Colon (tissue), 2 donors: ENCODE results near the gene AIRE.

Experiments
- FAIRE-seq: peaks from 2 replicates; lab custom pipeline; 2012; peaks lifted over from hg19 to GRCh38; lab: Jason Lieb, UNC
- donor health status: control.
- donor health status: control.

AIRE gene

DNA sequence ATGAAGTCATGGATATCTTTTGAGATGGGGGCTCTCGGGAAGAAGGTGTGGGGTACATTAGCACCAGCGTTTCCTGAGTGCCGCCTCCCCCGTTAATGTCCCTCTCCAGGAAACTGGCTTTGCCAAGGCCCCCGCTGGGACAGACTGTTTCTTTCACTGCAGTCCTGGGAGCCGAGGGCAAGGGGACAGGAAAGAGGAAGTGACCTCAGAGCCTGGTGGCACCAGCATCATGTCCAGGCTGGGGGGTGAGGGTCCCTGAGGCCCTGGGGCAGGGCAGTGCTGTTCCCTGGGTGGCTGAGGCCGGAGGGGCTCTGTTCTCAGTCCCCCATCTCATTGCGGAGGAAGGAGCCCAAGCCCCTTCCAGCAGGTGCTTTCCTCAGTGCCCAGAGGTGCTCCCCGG lies 20.0 kb downstream of the AIRE start:
- FAIRE-seq, result no peak

DNA sequence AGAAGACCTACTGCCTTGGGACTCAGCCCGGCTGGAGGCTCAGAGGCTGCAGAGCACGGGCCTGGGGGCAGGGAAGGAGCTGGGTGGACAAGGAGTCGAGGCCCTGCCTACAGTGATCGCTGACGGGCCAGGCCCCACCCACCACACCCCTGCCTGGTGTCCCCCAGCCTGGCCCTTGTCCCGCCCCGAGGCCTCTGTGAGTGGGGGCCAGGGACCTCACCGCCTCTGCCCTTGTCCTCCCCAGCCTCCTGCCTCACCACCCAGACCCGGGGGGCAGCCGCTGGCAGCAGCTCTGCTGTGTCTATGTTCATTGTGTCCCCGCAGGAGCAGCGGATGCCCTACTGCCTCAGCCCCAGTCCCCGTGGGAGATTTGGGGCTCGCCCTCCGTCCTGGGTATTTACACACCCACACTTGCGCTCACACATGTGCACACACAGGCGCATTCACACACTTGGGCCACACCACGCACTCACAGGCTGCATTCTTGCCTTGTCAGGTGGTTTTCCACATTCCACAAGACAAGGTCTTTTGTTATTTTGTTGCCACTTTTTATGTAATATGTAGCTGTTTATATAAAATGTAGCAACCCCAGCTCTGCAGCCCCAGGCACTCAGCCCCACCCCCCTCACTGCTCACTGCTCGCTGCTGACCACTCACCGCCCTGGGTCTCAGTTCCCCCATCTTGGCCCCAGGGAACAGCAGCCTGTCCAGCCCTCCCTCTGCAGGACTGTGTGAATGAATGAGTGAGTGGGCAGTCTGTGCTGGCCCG lies 21.4 kb downstream of the AIRE start:
- no peak for FAIRE-seq

- FAIRE-seq, result no peak
These were observed 25.2 kb downstream of the AIRE start for GRCh38 chr21:44310628-44311507.

DNA sequence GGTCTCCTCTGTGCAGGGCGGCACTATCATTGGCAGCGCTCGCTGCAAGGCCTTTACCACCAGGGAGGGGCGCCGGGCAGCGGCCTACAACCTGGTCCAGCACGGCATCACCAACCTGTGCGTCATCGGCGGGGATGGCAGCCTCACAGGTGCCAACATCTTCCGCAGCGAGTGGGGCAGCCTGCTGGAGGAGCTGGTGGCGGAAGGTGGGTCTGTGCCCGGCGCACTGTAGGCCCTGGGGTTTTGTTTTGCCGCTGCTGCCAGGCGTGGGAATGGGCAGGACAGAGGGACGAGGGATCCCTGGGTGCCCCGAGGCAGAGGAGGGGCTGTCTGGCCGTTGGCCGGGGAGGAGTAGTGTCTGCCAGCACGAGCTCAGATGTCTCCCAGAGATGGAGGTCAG lies 26.4 kb downstream of the AIRE start:
- FAIRE-seq, result no peak

GRCh38 chr21:44312716-44313115 lies 27.0 kb downstream of the AIRE start:
- no peak for FAIRE-seq

- no peak for FAIRE-seq
These were observed 27.8 kb downstream of the AIRE start for GRCh38 chr21:44313451-44313850.

DNA sequence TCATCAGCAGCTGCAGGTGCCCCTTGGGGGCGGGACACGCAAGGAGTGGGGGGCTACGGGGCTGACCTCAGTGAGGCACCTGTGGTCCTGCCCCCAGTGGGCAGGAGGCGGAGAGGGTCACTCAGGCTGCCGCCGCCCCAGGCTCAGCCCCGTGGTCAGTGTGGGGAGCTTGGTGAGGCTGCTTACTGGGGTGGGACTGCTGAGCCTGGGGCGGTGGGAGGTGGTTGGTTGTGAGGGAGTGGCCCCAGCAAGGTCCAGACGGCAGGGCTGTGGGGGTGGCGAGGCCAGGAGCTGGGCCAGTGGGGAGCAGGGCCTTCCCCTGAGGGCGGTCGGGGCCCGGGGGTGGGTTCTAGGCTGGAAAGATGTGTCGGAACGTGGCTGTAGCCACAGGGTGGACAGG lies 28.5 kb downstream of the AIRE start:
- FAIRE-seq, result no peak

DNA sequence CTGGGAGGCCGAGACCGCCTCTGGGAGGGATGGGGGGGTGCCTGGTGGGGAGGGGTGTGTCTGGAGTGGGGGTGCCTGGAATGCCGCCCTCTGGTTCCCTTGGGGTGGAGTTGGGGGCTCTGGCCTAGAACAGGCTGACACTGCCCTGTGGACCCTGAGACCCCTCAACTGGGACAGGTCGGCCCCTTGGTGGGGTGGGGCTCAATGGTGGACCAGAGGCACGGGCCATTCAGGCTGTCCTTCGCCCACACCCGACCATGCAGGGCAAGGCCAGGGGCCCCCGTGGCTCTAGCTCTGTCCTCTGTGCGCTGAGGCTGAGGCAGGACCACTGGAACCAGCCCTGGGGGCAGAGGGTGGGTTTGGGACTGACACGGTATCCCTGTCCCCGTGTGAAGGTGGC lies 28.9 kb downstream of the AIRE start:
- FAIRE-seq, result no peak

- FAIRE-seq, result no peak
These were observed 30.1 kb downstream of the AIRE start for GRCh38 chr21:44315691-44316203.

DNA sequence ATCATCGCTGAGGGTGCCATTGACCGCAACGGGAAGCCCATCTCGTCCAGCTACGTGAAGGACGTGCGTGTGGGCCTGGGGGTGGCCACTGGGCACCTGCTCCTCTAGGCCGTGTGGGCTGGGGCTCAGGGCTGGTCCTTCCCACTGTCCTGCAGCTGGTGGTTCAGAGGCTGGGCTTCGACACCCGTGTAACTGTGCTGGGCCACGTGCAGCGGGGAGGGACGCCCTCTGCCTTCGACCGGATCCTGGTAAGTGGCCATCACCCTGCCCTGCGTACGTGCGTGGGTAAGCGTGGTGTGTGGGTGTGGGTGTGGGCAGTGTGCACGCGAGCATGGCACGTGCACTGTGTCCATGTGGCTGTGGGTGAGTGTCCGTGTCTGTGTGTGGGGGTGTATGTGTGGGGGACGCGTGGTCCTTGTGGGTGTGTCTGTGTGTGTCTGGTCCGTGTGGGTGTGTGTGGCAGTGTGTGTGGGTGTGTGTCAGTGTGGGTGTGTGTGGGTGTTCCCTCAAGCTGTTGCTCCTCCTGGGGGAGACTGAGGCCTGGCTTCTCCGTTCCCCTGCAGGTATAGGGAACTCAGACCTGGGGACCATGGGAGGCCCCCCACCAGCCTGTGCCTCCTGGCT lies 30.7 kb downstream of the AIRE start:
- no peak for FAIRE-seq

DNA sequence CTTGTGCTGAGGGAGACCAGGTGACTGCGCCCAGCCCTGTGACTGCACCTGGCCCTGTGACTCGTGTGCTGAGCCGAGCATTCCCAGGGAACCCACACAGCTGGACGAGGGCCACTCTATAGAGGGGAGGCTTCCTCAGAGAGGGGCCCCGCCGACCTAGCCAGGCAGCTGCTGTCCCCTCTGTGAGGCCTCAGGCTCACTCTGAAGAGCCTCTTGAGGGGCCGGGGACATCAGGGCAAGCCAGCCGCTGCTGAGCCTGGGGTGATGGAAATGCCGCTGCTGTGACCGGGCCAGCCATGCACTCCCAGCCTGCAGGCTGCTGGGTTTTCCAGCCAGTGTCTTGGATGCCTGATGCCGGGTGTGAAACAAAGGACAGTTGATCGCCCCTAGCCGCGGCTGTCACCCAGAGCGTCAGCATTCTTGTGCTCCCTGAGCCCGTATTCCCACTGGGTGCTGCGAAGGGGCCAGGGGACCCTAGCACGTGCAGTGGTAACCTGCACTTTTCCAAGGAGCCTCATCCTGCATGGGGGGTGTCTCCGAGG lies 31.6 kb downstream of the AIRE start:
- no peak for FAIRE-seq

DNA sequence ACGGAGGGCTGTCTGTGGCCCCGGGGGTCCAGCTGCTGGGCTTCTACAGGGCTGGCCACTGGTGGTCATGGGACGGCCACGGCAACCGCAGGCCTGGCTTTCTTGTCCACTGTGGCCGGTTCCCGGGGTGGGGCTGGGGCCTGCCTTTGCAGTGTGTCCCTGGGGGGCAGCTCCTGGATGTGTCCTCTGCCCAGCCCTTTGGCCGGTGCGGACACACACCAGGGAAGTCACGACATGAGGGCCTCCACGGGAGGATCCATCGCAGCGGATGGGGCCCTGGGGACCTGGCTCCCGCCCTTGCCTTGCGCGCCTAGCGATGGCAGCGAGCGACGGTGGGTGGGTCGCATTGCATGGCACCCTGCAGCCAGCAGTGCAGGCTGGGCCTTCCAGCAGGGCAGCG lies 32.2 kb downstream of the AIRE start:
- FAIRE-seq, result no peak

- FAIRE-seq, result no peak
These were observed 33.0 kb downstream of the AIRE start for GRCh38 chr21:44318489-44319285.

- no peak for FAIRE-seq
These were observed 33.9 kb downstream of the AIRE start for GRCh38 chr21:44319407-44320065.

DNA sequence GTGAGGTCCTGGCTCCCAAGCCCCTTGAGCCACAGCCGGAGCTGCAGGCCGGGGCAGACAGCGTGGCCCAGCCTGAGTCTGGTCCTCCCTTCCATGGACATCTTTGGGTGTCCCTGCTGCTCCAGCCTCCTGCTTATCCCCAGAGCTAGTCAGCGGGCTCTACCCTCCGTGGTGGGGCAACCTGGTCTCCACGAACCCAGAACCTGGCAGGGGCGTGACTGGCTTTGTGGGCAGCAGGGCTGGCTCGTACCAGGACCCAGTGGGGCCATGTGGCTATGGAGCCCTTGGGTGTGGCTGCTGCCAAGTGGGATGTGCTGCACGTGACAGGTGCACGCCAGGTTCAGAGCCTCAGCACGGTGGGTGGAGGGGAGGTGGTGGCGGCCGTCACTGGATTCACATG lies 35.2 kb downstream of the AIRE start:
- FAIRE-seq, result no peak

- FAIRE-seq, result no peak
These were observed 36.3 kb downstream of the AIRE start for GRCh38 chr21:44321846-44322450.

- no peak for FAIRE-seq
These were observed 37.1 kb downstream of the AIRE start for GRCh38 chr21:44322621-44323325.

GRCh38 chr21:44323591-44323990 lies 37.9 kb downstream of the AIRE start:
- FAIRE-seq, result no peak

DNA sequence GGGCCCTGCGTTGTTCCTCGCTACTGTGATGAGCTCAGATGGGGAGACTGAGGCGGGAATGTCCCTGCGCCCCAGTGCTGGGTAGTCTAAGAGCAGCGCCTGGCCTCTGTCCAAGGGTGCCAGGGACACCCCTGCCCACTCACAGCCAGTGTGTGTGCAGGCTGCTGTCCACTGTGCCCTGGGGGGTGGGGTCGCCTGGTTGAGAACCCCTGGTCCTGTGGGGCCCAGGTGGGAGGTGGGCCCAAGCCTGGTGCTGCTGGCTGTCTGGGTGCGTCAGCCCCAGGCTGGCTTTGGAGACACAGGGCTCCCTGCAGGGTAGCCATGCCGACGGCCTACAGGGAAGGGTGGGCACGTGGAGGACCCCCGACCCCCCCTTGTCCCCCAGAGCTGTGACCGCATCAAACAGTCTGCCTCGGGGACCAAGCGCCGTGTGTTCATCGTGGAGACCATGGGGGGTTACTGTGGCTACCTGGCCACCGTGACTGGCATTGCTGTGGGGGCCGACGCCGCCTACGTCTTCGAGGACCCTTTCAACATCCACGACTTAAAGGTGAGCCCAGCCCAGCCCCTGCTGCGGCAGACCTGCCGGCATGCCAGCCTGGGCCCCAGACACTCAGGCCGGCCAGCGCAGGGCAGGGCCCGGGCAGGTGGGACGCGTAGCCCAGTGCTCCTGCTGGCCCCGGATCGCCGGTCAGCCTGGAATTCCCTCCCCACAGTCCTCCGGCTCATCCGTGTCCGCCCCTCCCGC lies 38.6 kb downstream of the AIRE start:
- FAIRE-seq, result no peak

DNA sequence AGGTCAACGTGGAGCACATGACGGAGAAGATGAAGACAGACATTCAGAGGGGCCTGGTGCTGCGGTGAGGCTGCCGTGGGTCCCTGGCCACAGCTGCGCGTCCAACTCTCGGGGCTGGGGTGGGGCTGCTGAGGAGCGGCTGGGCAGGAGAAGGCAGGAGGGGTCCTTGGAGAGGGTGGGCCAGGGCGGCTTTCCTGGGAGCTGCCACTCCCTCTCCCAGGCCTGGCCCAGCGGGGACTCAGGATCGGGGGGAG lies 39.1 kb downstream of the AIRE start:
- FAIRE-seq, result no peak
